Activated T-helper 9 cell treated with anti-CD3 and anti-CD28 coated beads, Interleukin-2, amount 50 U/mL, for 16 hours (primary cell): ENCODE results near the gene DHRS7C.

Source experiments
- DNase-seq: peaks from one replicate; pipeline ENCODE4 v3.0.0-alpha.2; 2020; ENCODE audit warnings: low read depth

DHRS7C gene

GRCh38 chr17:9765322-9765721, 26.1 kb downstream of the DHRS7C start:
- DNase-seq = no peak

GRCh38 chr17:9763643-9764042, 27.7 kb downstream of the DHRS7C start:
- no peak for DNase-seq

GRCh38 chr17:9760266-9760665, 31.1 kb downstream of the DHRS7C start:
- DNase-seq = no peak

GRCh38 chr17:9755083-9755482, 36.3 kb downstream of the DHRS7C start:
- no peak for DNase-seq

- no peak for DNase-seq
Observed at GRCh38 chr17:9750524-9750923, 40.9 kb downstream of the DHRS7C start.

GRCh38 chr17:9729735-9730420, 61.5 kb downstream of the DHRS7C start:
- DNase-seq = no peak

GRCh38 chr17:9729034-9729650, 62.2 kb downstream of the DHRS7C start:
- no peak for DNase-seq

- no peak for DNase-seq
Observed at GRCh38 chr17:9728564-9728963, 62.8 kb downstream of the DHRS7C start.

- no peak for DNase-seq
Observed at GRCh38 chr17:9728005-9728404, 63.4 kb downstream of the DHRS7C start.

GRCh38 chr17:9726291-9726690, 65.1 kb downstream of the DHRS7C start:
- DNase-seq = no peak

GRCh38 chr17:9725575-9725974, 65.8 kb downstream of the DHRS7C start:
- no peak for DNase-seq
